Lung (tissue), 12 donors: ENCODE data around the gene ARL14EP. TPM values are rescaled to one million over a fixed set of nuclear protein-coding genes. Genes with fewer than 3 reads are reported as not detected.

Experiments
- ATAC-seq: fragments of 200-7000 bp; cut with Tn5 transposase; one replicate; pipeline ENCODE4 v1.9.1; 2020; ENCODE audit warnings: moderate number of reproducible peaks; ENCODE audit not compliant: insufficient read depth, low FRiP score
- DNase-seq, 3 donors: peaks; one replicate each; pipeline ENCODE4 v3.0.0-alpha.2; 2013 to 2017
- H3K27ac ChIP-seq, 2 donors: one replicate each; pipeline ENCODE4 v1.5.1; 2013; ENCODE audit warnings: mild to moderate bottlenecking in 2 of 2, moderate library complexity in 2 of 2, control low read depth in 1 of 2, inconsistent platforms in 1 of 2, low read depth in 1 of 2, low read length in 1 of 2
- H3K27me3 ChIP-seq, 3 donors: one replicate each; pipeline ENCODE4 v1.5.1; 2013; ENCODE audit warnings: low read length in 2 of 3; ENCODE audit not compliant: control insufficient read depth in 3 of 3, insufficient read depth in 3 of 3
- H3K36me3 ChIP-seq, 4 donors: one replicate each; pipeline ENCODE4 v1.5.1; 2013; ENCODE audit warnings: low read length in 4 of 4, mild to moderate bottlenecking in 1 of 4, moderate library complexity in 1 of 4; ENCODE audit not compliant: control insufficient read depth in 4 of 4, insufficient read depth in 4 of 4
- H3K4me1 ChIP-seq, 5 donors: one replicate each; pipeline ENCODE4 v1.5.1; 2013; ENCODE audit warnings: low read length in 5 of 5, mild to moderate bottlenecking in 2 of 5, moderate library complexity in 1 of 5; ENCODE audit not compliant: control insufficient read depth in 5 of 5, insufficient read depth in 5 of 5
- H3K4me3 ChIP-seq: one replicate; pipeline ENCODE4 v1.5.1; 2013; ENCODE audit warnings: mild to moderate bottlenecking, control low read depth, moderate library complexity
- H3K9ac ChIP-seq, 2 donors: one replicate each; pipeline ENCODE4 v1.5.1; 2013; ENCODE audit warnings: low read length in 2 of 2, control low read depth in 1 of 2; ENCODE audit not compliant: insufficient read depth in 1 of 2
- H3K9me3 ChIP-seq, 4 donors: one replicate each; pipeline ENCODE4 v1.5.1; 2013; ENCODE audit warnings: low read length in 3 of 4, mild to moderate bottlenecking in 1 of 4, moderate library complexity in 1 of 4; ENCODE audit not compliant: control insufficient read depth in 4 of 4, insufficient read depth in 3 of 4
- WGBS, 2 donors: extraction: QIAGEN DNeasy Blood & Tissue Kit; methylation state at CpG; one replicate each; pipeline ENCODE4 v1.1.7; 2013; 5-methylcytosine and 5-hydroxymethylcytosine counted together
- polyA plus RNA-seq, 2 donors: library from polyadenylated mRNA; stranded (reverse); fragments of 200-250 nt; gene quantifications; one replicate each; pipeline ENCODE4 v1.2.1, GENCODE V29; 2013
- total RNA-seq, 2 donors: library from RNA; depleted of rRNA in 1 of 2; stranded (reverse); fragments of >200 nt in 1 of 2; gene quantifications; one replicate each; pipeline ENCODE4 v1.2.1, GENCODE V29; 2014 to 2021
- TF ChIP-seq, protein P1 (sequence below): IDR thresholded peaks from 2 replicates; pipeline ENCODE4 v1.5.1; 2012; ENCODE audit warnings: mild to moderate bottlenecking; ENCODE audit errors: control extremely low read depth, extremely low read depth
- donor health status: control.
- donor health status: control.
- donor health status: Bipolar disorder and iron deficiency.
- donor health status: healthy.
- donor health status: DM: yes; HTN: yes; CAD: no.

The ARL14EP gene
- total and polyA plus RNA-seq, 4 donors, result 8.3 to 29.4 (median 13.0) TPM

DNA sequence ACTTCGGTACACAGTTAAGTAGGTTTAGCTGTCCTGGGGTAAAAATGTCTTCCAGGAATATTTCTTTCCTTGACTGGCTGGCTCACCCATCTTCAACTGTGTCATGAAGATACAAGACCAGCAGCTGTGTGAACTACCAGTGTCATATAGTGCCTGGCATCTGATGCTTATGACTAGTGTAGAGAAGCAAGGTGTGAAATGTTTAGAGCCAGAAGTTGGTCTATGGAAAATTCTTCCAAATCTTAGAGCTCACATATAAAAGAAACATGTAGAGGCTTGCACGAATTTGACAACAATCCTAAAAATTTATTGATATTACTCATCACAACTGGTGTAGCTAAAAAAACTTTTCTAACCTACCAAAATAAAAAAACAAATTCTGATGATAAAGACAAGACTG is 54.4 kb downstream of the ARL14EP start:
- Histone ChIP-seq H3K36me3 (no peaks in the 10 kb centered on the region), H3K9me3 (no peaks in the 10 kb centered on the region), H3K4me1 (peaks cover 0 to 3% (median 0%) of the 10 kb centered on the region in 5 donors), H3K4me3 (no peak overlapping the region), H3K27me3 (no peaks in the 10 kb centered on the region), H3K27ac (no peak overlapping the region), H3K9ac (no peak overlapping the region)
- 86 to 89% methylated on average over 2 of the region's 2 CpGs for WGBS, 2 donors
- no peak for DNase-seq
- ATAC-seq, result no peak
- TF ChIP-seq, protein P1, sequence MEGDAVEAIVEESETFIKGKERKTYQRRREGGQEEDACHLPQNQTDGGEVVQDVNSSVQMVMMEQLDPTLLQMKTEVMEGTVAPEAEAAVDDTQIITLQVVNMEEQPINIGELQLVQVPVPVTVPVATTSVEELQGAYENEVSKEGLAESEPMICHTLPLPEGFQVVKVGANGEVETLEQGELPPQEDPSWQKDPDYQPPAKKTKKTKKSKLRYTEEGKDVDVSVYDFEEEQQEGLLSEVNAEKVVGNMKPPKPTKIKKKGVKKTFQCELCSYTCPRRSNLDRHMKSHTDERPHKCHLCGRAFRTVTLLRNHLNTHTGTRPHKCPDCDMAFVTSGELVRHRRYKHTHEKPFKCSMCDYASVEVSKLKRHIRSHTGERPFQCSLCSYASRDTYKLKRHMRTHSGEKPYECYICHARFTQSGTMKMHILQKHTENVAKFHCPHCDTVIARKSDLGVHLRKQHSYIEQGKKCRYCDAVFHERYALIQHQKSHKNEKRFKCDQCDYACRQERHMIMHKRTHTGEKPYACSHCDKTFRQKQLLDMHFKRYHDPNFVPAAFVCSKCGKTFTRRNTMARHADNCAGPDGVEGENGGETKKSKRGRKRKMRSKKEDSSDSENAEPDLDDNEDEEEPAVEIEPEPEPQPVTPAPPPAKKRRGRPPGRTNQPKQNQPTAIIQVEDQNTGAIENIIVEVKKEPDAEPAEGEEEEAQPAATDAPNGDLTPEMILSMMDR, result no peak

DNA sequence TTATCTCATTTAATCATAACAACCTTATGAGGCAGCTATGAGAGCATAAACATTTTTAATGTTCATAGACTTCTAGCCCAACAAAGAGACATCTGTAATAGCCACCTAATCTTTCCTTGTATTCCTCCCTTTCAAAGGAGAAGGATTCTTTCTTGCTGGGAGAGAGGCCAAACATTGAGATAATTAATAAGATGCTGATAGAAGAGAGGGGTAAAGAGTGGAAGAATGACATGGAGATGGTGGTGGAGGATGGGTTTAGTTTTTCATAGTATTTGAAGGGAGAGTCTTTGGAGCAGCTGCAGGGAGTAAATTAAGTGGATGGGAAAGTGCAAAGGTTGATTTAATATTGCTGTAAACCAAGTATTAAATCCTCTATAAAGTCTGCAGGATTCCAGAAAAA is 57.9 kb downstream of the ARL14EP start:
- H3K9me3 ChIP-seq, result no peaks in the 10 kb centered on the region

DNA sequence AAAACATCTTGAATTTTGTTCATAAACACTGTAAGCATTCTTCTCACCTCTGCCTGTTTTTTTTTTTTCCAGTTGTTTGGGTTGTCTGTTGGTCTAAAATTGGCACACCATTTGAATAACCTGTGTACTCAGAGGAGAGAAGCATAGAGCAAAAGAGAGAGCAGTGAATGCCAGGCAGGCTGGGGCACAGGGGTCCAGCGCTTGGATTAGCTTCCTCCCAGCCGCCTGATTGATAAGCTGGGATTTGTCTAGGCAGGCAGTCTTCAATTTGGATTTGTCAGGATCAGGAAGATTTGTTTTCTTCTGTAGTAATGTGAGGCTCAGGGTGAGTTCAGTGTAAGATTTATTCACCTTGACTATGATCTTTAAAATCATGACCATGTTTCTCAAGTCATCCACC is 59.0 kb downstream of the ARL14EP start:
- DNase-seq, result no peak
- 85 to 94% methylated on average over 2 of the region's 2 CpGs for WGBS, 2 donors
- Histone ChIP-seq H3K27me3 (no peaks in the 10 kb centered on the region), H3K4me3 (no peak overlapping the region), H3K4me1 (no peaks in the 10 kb centered on the region), H3K27ac (no peak overlapping the region), H3K9ac (no peak overlapping the region), H3K36me3 (no peaks in the 10 kb centered on the region), H3K9me3 (no peaks in the 10 kb centered on the region)
- TF ChIP-seq, protein P1, result no peak
- no peak for ATAC-seq

More for the DNA sequence above, 57.9 kb downstream of the ARL14EP start:
- no peak for ATAC-seq
- DNase-seq, result peak in 2 of 3 donors; percentile 76 to 80
- H3K36me3 ChIP-seq, result no peaks in the 10 kb centered on the region
- no peak overlapping the region for H3K4me3 ChIP-seq
- TF ChIP-seq, protein P1, result no peak
- H3K27me3 ChIP-seq, result no peaks in the 10 kb centered on the region
- no peak overlapping the region for H3K9ac ChIP-seq
- no peak overlapping the region for H3K27ac ChIP-seq
- H3K4me1 ChIP-seq, result no peaks in the 10 kb centered on the region

Other genes starting within 250 kb of the ARL14EP start
- gene FSHB, start 92.1 kb upstream of the ARL14EP start, total RNA-seq, result not detected
- gene FSHB, start 92.1 kb upstream of the ARL14EP start, polyA plus RNA-seq, result not detected